GM12873 (cell line): Measurements from ENCODE around the gene VEGFB.

Source experiments
- CTCF ChIP-seq: IDR thresholded peaks from 2 replicates; pipeline ENCODE4 v1.5.1; 2012; ENCODE audit warnings: low read depth, mild to moderate bottlenecking, moderate library complexity, low read length, control low read depth; ENCODE audit not compliant: insufficient read depth; ENCODE audit errors: missing control alignments

The VEGFB gene

DNA sequence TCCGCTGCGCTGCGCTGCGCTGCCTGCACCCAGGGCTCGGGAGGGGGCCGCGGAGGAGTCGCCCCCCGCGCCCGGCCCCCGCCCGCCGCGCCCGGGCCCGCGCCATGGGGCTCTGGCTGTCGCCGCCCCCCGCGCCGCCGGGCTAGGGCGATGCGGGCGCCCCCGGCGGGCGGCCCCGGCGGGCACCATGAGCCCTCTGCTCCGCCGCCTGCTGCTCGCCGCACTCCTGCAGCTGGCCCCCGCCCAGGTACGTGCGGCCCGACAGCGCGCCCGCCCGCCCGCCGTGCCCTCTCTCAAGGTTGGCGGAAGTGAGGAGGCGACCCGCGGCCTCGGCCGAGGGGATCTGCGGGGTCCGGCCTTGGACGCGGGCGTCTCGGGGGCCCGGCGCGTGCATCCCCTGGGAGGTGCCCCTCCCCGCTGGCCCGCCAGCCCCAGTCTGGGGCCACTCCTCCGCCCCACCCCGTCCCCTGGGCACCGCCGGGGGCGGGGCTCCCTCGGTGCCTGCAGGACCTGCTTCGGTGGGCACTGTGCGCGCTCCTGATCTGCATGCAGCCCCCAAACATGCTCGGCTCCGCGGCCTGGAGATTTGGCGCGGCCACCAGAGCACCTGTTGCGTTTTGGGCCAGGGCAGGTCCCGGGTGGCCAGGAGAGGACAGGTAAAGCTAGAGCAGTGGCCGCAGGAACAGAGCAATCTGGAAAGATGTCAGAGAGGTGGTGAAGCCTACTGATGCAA is 429 bp downstream of the VEGFB start:
- TF ChIP-seq CTCF = no peak

DNA sequence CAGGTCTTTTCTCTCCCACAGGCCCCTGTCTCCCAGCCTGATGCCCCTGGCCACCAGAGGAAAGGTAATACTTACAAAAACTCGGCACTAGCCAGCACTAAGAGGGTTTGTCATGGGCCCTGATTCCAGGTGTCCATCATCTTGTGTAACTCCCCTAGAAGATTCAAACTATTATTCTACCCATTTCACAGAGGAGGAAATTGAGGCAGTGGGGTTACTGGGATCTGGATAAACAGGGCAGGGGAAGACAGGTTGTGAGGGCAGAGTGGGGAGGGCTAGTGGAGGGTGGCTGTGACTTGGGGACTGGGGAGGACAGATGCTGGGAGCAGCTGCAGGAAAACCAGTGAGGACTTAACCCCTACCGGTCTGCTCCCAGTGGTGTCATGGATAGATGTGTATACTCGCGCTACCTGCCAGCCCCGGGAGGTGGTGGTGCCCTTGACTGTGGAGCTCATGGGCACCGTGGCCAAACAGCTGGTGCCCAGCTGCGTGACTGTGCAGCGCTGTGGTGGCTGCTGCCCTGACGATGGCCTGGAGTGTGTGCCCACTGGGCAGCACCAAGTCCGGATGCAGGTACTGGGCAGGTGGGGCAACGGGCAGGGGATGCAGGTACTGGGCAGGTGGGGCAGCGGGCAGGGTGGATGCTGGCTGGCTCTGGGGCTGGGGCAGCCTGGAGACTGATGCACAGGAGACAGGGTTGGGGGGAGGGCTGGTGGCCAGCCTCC is 1.2 kb downstream of the VEGFB start:
- no peak for TF ChIP-seq CTCF

DNA sequence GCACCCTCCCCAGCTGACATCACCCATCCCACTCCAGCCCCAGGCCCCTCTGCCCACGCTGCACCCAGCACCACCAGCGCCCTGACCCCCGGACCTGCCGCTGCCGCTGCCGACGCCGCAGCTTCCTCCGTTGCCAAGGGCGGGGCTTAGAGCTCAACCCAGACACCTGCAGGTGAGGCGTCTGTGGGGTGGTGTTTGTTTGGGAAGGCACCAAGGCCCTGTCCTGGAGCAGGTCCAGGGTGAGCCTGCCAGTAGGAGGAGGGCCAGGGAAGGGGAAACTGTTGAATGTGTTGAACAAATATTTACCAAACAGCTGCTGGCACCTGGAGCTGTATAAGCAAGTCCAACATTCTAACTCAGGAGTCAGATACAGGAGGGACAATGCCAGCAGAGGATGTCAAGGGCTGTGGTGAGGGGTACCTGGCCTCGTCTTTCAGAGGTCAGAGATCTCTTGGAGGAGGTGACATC is 3.1 kb downstream of the VEGFB start:
- no peak for TF ChIP-seq CTCF

- no peak for TF ChIP-seq CTCF
Measured at GRCh38 chr11:64238076-64238475, 3.7 kb downstream of the VEGFB start.

DNA sequence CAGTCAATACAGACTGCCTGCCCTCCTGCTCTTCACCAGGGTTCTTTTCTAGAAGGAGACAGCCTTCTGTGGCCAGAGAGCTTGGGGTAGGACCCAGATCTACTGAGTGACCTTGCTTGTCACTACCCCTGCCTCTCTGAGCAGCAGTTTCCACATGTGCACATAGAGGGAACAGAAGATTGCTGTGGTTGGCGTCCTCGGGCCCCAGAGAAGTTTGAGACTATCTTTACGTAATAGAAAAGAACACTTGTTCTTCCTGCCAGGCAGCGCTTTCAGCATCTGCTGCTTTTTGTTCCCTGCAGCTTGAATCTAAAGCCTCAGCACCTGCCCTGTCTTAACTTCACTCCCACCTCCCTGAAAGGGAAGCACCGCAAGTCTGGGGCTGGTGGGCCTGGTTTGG is 4.6 kb downstream of the VEGFB start:
- no peak for TF ChIP-seq CTCF

DNA sequence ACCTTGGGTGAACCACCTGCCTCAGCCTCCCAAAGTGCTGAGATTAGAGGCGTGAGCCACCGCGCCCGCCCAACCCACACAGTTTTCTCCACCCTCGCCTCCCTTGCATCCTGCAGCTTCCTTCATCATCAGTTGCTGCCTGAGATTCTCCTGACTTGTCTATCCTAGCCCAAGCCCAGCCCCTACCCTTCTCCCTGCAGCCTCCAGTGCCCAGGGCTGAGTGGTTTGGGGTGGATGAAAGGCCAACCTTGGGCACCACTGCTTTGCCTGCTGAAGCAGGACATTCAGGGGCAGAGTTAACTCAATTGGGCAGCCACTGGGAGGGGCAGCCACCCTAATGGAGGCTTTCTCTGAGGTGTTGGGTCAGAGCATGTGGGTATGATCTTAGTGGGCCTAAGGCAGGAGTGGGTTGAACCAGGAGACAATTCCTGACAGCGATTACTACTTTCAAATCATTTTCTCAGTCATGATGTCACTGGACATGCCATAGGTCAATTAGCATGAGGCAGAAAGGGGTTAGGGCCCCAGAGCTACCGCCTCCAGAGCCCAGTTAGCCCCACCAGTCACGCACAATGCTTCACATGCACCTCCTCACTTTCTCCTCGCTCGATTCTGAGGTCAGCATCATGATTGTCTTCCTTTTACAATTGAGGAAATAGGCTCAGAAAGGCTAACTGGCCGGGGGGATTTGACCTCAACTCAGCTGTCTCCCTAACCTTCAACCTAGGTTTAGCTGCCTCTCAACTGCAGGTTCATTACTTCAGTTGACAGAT is 5.5 kb downstream of the VEGFB start:
- no peak for TF ChIP-seq CTCF

DNA sequence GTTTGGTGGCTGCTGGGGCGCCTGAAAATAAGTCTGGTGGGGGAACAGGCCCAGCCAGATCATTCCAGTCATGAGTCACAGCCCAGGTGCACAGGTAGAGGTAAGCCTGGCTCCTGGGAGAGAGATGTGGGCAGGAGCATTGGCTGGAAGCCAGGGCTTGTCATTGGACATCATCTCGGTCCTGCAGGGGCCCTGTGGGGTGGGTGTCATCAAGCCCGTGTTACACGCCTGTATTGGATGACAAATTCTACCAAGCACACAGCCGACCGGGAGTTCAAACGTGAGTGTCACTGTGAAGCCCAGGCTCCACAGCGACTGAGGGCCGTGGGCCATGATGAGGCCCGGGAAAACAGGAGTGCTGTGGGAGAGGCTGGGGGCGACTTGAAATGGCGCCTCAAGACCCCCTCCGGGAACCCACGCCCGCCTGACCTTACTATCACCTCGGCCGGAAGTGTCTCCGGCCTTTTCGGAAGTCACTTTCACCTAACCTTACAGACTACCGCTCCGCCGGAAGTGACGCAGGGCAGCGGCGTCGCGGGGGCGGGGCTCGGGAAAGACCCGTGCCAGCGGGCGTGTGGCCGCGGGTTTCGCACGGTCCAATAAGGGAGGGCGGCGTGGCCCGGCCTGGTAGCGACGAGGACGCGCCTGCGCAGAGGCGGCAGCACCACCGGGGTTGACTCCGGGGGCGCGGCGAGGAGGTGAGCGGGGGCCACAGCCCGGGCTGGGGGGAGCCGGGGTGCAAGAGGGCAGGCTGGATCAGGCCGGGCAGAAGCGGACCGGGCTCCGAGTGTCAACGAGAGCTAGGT is 6.3 kb downstream of the VEGFB start, which contains the start of gene FKBP2:
Gene FKBP2 (plus strand): TSS at position 661 of the 806 bp plus-strand sequence. CDS start 1,293 bp downstream, outside the sequence.
- no peak for TF ChIP-seq CTCF
